K562 (cell line): ENCODE measurements around the gene MGAT4B. TPM values are rescaled to one million over a fixed set of nuclear protein-coding genes. Genes with fewer than 3 reads are reported as not detected.

Experiments
- ATAC-seq: fragments of 200-7000 bp; cut with Tn5 transposase; 3 replicates; pipeline ENCODE4 v1.9.1; 2020; ENCODE audit warnings: moderate library complexity
- BruUV-seq: library from RNA; stranded (reverse); fragments of 400-500 nt; replicated peaks from 2 replicates; lab custom pipeline; 2021; lab: Mats Ljungman, UMichigan
- CTCF ChIA-PET: fragments of 300-600 bp; formaldehyde crosslinking; extraction: SDS; loops from one replicate; lab custom pipeline; 2021; ENCODE audit warnings: low intra/inter-chr PET ratio; lab: Yijun Ruan, JAX
- POLR2A ChIA-PET: fragments of 300-600, 350-650 bp; sonication (Branson Sonifier 250); formaldehyde crosslinking; extraction: SDS; loops from one replicate; lab custom pipeline; 2021; ENCODE audit warnings: antibody characterized with exemption, inconsistent platforms; lab: Yijun Ruan, JAX
- DNase-seq, 4 experiments: peaks; one replicate each; pipeline versions ENCODE4 v3.0.0 to v3.0.0-alpha.2; 2011 to 2018; ENCODE audit warnings: low spot score in 3 of 4, mixed read lengths in 3 of 4; ENCODE audit errors: extremely low read depth in 1 of 4
- FAIRE-seq: peaks from 2 replicates; lab custom pipeline; 2011; peaks lifted over from hg19 to GRCh38; lab: Jason Lieb, UNC
- H2AFZ ChIP-seq: 2 replicates; pipeline ENCODE4 v1.6.0; 2011; ENCODE audit warnings: low read depth, low read length, control low read depth, inconsistent platforms
- H3K27ac ChIP-seq: fragments of 200-600 bp; 3 replicates; pipeline ENCODE4 v1.8.0; 2011; ENCODE audit warnings: low read depth, mild to moderate bottlenecking, control low read depth, inconsistent platforms, low read length, moderate library complexity, mixed read lengths; ENCODE audit errors: extremely low read depth
- H3K27me3 ChIP-seq, 2 experiments: fragments of 300-600 bp in 1 of 2; 2 replicates in 1 of 2; 3 replicates in 1 of 2; pipeline versions ENCODE4 v1.6.0 to v1.8.0; 2011; ENCODE audit warnings: inconsistent platforms in 2 of 2, low read length in 2 of 2, mild to moderate bottlenecking in 1 of 2, mixed read lengths in 1 of 2, moderate library complexity in 1 of 2; ENCODE audit not compliant: control insufficient read depth in 2 of 2, insufficient read depth in 2 of 2
- H3K36me3 ChIP-seq: fragments of 300-600 bp; 3 replicates; pipeline ENCODE4 v1.8.0; 2011; ENCODE audit warnings: mild to moderate bottlenecking, low read length, inconsistent platforms; ENCODE audit not compliant: control insufficient read depth, insufficient read depth
- H3K4me1 ChIP-seq, 2 experiments: fragments of 200-600 bp in 1 of 2; replicated peaks in 1 of 2; 2 replicates in 1 of 2; 3 replicates in 1 of 2; pipeline versions ENCODE4 v1.5.1 to v1.8.0; 2011; ENCODE audit warnings: inconsistent platforms in 2 of 2, low read length in 2 of 2, mild to moderate bottlenecking in 1 of 2, mixed read lengths in 1 of 2, moderate library complexity in 1 of 2; ENCODE audit not compliant: control insufficient read depth in 2 of 2, insufficient read depth in 2 of 2
- H3K4me2 ChIP-seq: 2 replicates; pipeline ENCODE4 v1.6.1; 2011; ENCODE audit warnings: low read length, control low read depth, inconsistent platforms, mixed read lengths; ENCODE audit not compliant: insufficient read depth
- H3K4me3 ChIP-seq: fragments of 200-600 bp; sonication (generic), shearing (Covaris generic); 2 replicates; pipeline ENCODE4 v1.5.1; 2016; ENCODE audit warnings: control low read depth, inconsistent platforms
- H3K79me2 ChIP-seq: fragments of 200-600 bp; 3 replicates; pipeline ENCODE4 v1.8.0; 2011; ENCODE audit warnings: low read length, inconsistent platforms; ENCODE audit not compliant: control insufficient read depth, insufficient read depth
- H3K9ac ChIP-seq, 2 experiments: 2 replicates each; pipeline versions ENCODE4 v1.6.0 to v1.6.1; 2011; ENCODE audit warnings: low read depth in 2 of 2, low read length in 2 of 2, control low read depth in 1 of 2, inconsistent platforms in 1 of 2, mild to moderate bottlenecking in 1 of 2, mixed read lengths in 1 of 2; ENCODE audit not compliant: insufficient read depth in 1 of 2
- H3K9me1 ChIP-seq: one replicate; pipeline ENCODE4 v1.6.0; 2011; ENCODE audit warnings: inconsistent platforms, mild to moderate bottlenecking, low read length, moderate library complexity; ENCODE audit not compliant: control insufficient read depth, insufficient read depth
- H3K9me3 ChIP-seq: replicated peaks from 2 replicates; pipeline ENCODE4 v1.5.1; 2011; ENCODE audit warnings: low read depth, low read length, inconsistent platforms; ENCODE audit not compliant: control insufficient read depth, insufficient read depth
- H4K20me1 ChIP-seq: replicated peaks from 2 replicates; pipeline ENCODE4 v1.6.1; 2011; ENCODE audit warnings: low read length, inconsistent platforms, mixed read lengths; ENCODE audit not compliant: control insufficient read depth, insufficient read depth
- ATF4 ChIP-seq: fragments of 450-650 bp; formaldehyde crosslinking; IDR thresholded peaks from 2 replicates; pipeline ENCODE4 v1.4.0; 2022; ENCODE audit warnings: mild to moderate bottlenecking, moderate library complexity
- BHLHE40 ChIP-seq: IDR thresholded peaks from 2 replicates; pipeline ENCODE4 v1.6.1; 2011; ENCODE audit warnings: low read length, improper control_type of control experiment
- ERF ChIP-seq: fragments of 450-650 bp; formaldehyde crosslinking; IDR thresholded peaks from 2 replicates; pipeline ENCODE4 v1.4.0; 2020; ENCODE audit warnings: mild to moderate bottlenecking, mixed read lengths
- HNRNPL ChIP-seq: fragments of 200-400 bp; formaldehyde crosslinking; IDR thresholded peaks from 2 replicates; pipeline ENCODE4 v1.6.1; 2017; ENCODE audit warnings: low read depth, mild to moderate bottlenecking, low read length
- MTA1 ChIP-seq: fragments of 450-650 bp; IDR thresholded peaks from 2 replicates; pipeline ENCODE4 v1.6.1; 2017; ENCODE audit warnings: borderline replicate concordance
- PHB2 ChIP-seq: fragments of 450-650 bp; IDR thresholded peaks from 2 replicates; pipeline ENCODE4 v1.6.1; 2017; ENCODE audit warnings: low read depth
- PHF21A ChIP-seq: fragments of 450-650 bp; IDR thresholded peaks from 2 replicates; pipeline ENCODE4 v1.6.1; 2017; ENCODE audit warnings: low read depth, borderline replicate concordance
- POLR2G ChIP-seq: fragments of 200-400 bp; formaldehyde crosslinking; IDR thresholded peaks from 2 replicates; pipeline ENCODE4 v1.6.1; 2017; ENCODE audit warnings: low read depth, mild to moderate bottlenecking, antibody characterized with exemption, low read length, moderate library complexity
- PTBP1 ChIP-seq: fragments of 200-400 bp; formaldehyde crosslinking; IDR thresholded peaks from 2 replicates; pipeline ENCODE4 v1.6.1; 2017; ENCODE audit warnings: low read depth, low read length
- RCOR1 ChIP-seq, 2 experiments: IDR thresholded peaks; 2 replicates each; pipeline ENCODE4 v1.6.1; 2012; ENCODE audit warnings: low read depth in 2 of 2, low read length in 2 of 2, borderline replicate concordance in 1 of 2, improper control_type of control experiment in 1 of 2
- SMAD2 ChIP-seq: fragments of 150-350 bp; IDR thresholded peaks from 2 replicates; pipeline ENCODE4 v1.6.1; 2014; ENCODE audit warnings: low read depth, mild to moderate bottlenecking, low read length
- STAG1 ChIP-seq: sonication (generic); formaldehyde crosslinking; IDR thresholded peaks from 2 replicates; pipeline ENCODE4 v1.5.0; 2020; ENCODE audit warnings: missing genetic modification reagents, borderline replicate concordance
- TEAD2 ChIP-seq: fragments of 450-650 bp; IDR thresholded peaks from 2 replicates; pipeline ENCODE4 v1.6.1; 2016; ENCODE audit warnings: missing genetic modification characterization, control low read depth, missing compliant biosample characterization
- WHSC1 ChIP-seq: IDR thresholded peaks from one replicate; pipeline ENCODE4 v1.6.1; 2012; ENCODE audit warnings: low read length, control low read depth, inconsistent platforms
- ZBTB1 ChIP-seq: sonication (generic); formaldehyde crosslinking; IDR thresholded peaks from 2 replicates; pipeline ENCODE4 v1.8.1; 2023; ENCODE audit warnings: missing genetic modification reagents, low read depth, mild to moderate bottlenecking, borderline replicate concordance
- ZNF24 ChIP-seq: fragments of 450-650 bp; IDR thresholded peaks from 2 replicates; pipeline ENCODE4 v1.6.1; 2016
- ZNF263 ChIP-seq: sonication (generic); formaldehyde crosslinking; IDR thresholded peaks from 2 replicates; pipeline ENCODE4 v1.8.0; 2022; ENCODE audit warnings: mild to moderate bottlenecking, missing genetic modification reagents, borderline replicate concordance
- ZNF41 ChIP-seq: fragments of 250-450 bp; sonication (Bioruptor Pico); conservative IDR thresholded peaks from 2 replicates; pipeline ENCODE4 v1.4.0; 2020; ENCODE audit warnings: mild to moderate bottlenecking
- ZNF431 ChIP-seq: sonication (generic); formaldehyde crosslinking; IDR thresholded peaks from 2 replicates; pipeline ENCODE4 v1.8.0; 2022; ENCODE audit warnings: mild to moderate bottlenecking, missing genetic modification reagents
- ZNF584 ChIP-seq: fragments of 200-800 bp; sonication (Bioruptor generic); IDR thresholded peaks from 2 replicates; pipeline ENCODE4 v1.6.1; 2016; ENCODE audit warnings: low read depth, mild to moderate bottlenecking, missing genetic modification characterization, missing compliant biosample characterization
- ZNF785 ChIP-seq: fragments of 250-450 bp; sonication (Bioruptor Pico); IDR thresholded peaks from 2 replicates; pipeline ENCODE4 v1.4.0; 2020; ENCODE audit warnings: mild to moderate bottlenecking
- WGBS: fragments of 100-300 bp; shearing (Covaris generic); methylation state at CpG from one replicate; pipeline ENCODE4 v1.1.6; 2016; ENCODE audit warnings: low coverage, mixed read lengths; ENCODE audit not compliant: insufficient coverage; ENCODE audit errors: missing lambda C conversion rate; 5-methylcytosine and 5-hydroxymethylcytosine counted together
- in situ Hi-C: fragments of 300-500 bp; cut with MboI; formaldehyde crosslinking; loops from 4 replicates; pipeline ENCODE4 v1.15.0; 2018; ENCODE audit warnings: inconsistent platforms, mixed read lengths
- intact Hi-C: fragments of 100-400 bp; cut with micrococcal nuclease; formaldehyde crosslinking; loops from 2 replicates; pipeline ENCODE4 v1.14.2; 2022
- polyA plus RNA-seq, 8 experiments: library from polyadenylated mRNA; depleted of rRNA in 4 of 8; stranded (reverse) in 5 of 8; unstranded in 3 of 8; fragments of >200 nt; fragmentation: Nextera tagmentation in 2 of 8; fragmentation: Illumina TruSeq in 1 of 8; extraction: Ambion mirVana in 2 of 8; extraction: Trizol in 1 of 8; gene quantifications; 2 replicates each; pipeline versions ENCODE4 v1.2.1 to v1.2.3, GENCODE V29; 2011 to 2014; ENCODE audit warnings: inconsistent platforms in 1 of 8, missing spikeins in 1 of 8
- total RNA-seq, 7 experiments: library from RNA; depleted of rRNA in 6 of 7; stranded (reverse); fragments of >200 nt in 6 of 7; fragmentation: Illumina TruSeq in 2 of 7; extraction: Trizol in 2 of 7; gene quantifications; 2 replicates each; pipeline versions ENCODE4 v1.2.1 to v1.2.3, GENCODE V29; 2011 to 2021; ENCODE audit warnings: low replicate concordance in 1 of 7
- TF ChIP-seq, protein P1 (sequence below): fragments of 250-450 bp; sonication (Bioruptor Pico); IDR thresholded peaks from 2 replicates; pipeline ENCODE4 v1.4.0; 2020

MGAT4B gene
- total and polyA plus RNA-seq, 9 of the 15 experiments (the other 6 are each of a cell fraction or from before 2014, with no cell fraction given): 0.34 to 133 (median 75.4) TPM

GRCh38 chr5:179820483-179821297 is 14.0 kb upstream of the MGAT4B start, which contains the start of gene SQSTM1:
Gene SQSTM1, plus strand, starts transcription at chr5:179820905. Its CDS starts 32 bp downstream, at chr5:179820937.
- POLR2A ChIA-PET: interaction anchor here (0.6 to 3.5 kb wide), 19 partner anchors 8 to 234 kb away, joined by 3 to 30 read pairs (median 4); partner anchors contain the start of genes MAML1 and MGAT4B
- no TSS peak for BruUV-seq
- FAIRE-seq: peak; percentile 71
- TF ChIP-seq ZNF263 (CRISPR knock-in tag): no peak
- no peak for TF ChIP-seq ZNF785
- 0 out of 4 replicates have a peak, but pooled peaks of 1 of the 2 experiments have one; percentile 4 for TF ChIP-seq RCOR1 (IDR thresholded peaks at IDR 0.05; ENCODE audit: borderline replicate concordance in 1 of 2, low read depth in 2 of 2, low read length in 2 of 2)
- TF ChIP-seq STAG1 (CRISPR knock-in tag): no peak
- no peak for TF ChIP-seq BHLHE40
- no peak for TF ChIP-seq ZNF41 (CRISPR knock-in tag)
- TF ChIP-seq ZNF431 (CRISPR knock-in tag): no peak; the same call in none of the 2 replicates
- no peak for TF ChIP-seq SMAD2
- TF ChIP-seq WHSC1: no peak
- TF ChIP-seq ZNF584 (CRISPR knock-in tag): no peak
- no peak for TF ChIP-seq ZNF24
- TF ChIP-seq ZBTB1 (CRISPR knock-in tag): no peak
- TF ChIP-seq, protein P1, sequence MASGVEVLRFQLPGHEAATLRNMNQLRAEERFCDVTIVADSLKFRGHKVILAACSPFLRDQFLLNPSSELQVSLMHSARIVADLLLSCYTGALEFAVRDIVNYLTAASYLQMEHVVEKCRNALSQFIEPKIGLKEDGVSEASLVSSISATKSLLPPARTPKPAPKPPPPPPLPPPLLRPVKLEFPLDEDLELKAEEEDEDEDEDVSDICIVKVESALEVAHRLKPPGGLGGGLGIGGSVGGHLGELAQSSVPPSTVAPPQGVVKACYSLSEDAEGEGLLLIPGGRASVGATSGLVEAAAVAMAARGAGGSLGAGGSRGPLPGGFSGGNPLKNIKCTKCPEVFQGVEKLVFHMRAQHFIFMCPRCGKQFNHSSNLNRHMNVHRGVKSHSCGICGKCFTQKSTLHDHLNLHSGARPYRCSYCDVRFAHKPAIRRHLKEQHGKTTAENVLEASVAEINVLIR (CRISPR knock-in tag): no peak
- no peak; the same call in 1 of the 2 replicates for TF ChIP-seq HNRNPL
- TF ChIP-seq PTBP1: no peak
- TF ChIP-seq ERF (CRISPR knock-in tag): peak; percentile 17; the same call in 1 of the 2 replicates
- TF ChIP-seq ATF4 (CRISPR knock-in tag): 0 out of 2 replicates have a peak, but pooled peaks have one; percentile 25
- TF ChIP-seq PHF21A: no peak
- TF ChIP-seq POLR2G: peak; percentile 96
- TF ChIP-seq MTA1: peak; percentile 67; the same call in 1 of the 2 replicates
- TF ChIP-seq PHB2: no peak
- TF ChIP-seq TEAD2: no peak

More at GRCh38 chr5:179820483-179821297, 14.0 kb upstream of the MGAT4B start, which contains the start of gene SQSTM1:
- Histone ChIP-seq H3K9me3 (no peaks in the 10 kb centered on the region), H3K27ac (peak within 1 kb of the TSS; percentile 98), H3K27me3 (no peaks in the 10 kb centered on the region), H4K20me1 (peaks cover 30% of the 10 kb centered on the region), H3K4me2 (peak within 1 kb of the TSS; percentile 87), H2AFZ (peak within 1 kb of the TSS; percentile 84), H3K9me1 (peaks cover 12% of the 10 kb centered on the region), H3K4me3 (peak within 1 kb of the TSS; percentile 100), H3K36me3 (peaks cover 50% of the 10 kb centered on the region; the same call in 2 of the 3 replicates), H3K4me1 (peaks cover 37 to 82% of the 10 kb centered on the region in 2 experiments), H3K9ac (peak within 1 kb of the TSS; percentile 96 to 97), H3K79me2 (peaks cover 68% of the 10 kb centered on the region)
- intact Hi-C loops (loop anchor here (1.0 to 5.0 kb wide), 3 partner anchors 37 to 198 kb away; partner anchors contain the start of genes HNRNPH1 and MRNIP), in situ Hi-C loops (no loop called here)
- CTCF ChIA-PET: no interaction called here
- DNase-seq (peak; percentile 80 to 92 (median 85)), ATAC-seq (peak; percentile 74)
- under 1% methylated on average over 71 of the region's 81 CpGs for WGBS
